ENCODE measurements around the gene MYL11.

Gene MYL11

GRCh38 chr16:30354423-30355143 lies 20.0 kb upstream of the MYL11 start:
- DNase-seq = no peak

- DNase-seq = peak; percentile 90
These were observed 19.3 kb upstream of the MYL11 start, which contains the start of gene CD2BP2 for GRCh38 chr16:30355144-30355953. Gene CD2BP2 (minus strand): TSS chr16:30355308. CDS start chr16:30354681, 627 bp downstream.

- no peak for DNase-seq
These were observed 18.7 kb upstream of the MYL11 start for GRCh38 chr16:30355954-30356308.

DNA sequence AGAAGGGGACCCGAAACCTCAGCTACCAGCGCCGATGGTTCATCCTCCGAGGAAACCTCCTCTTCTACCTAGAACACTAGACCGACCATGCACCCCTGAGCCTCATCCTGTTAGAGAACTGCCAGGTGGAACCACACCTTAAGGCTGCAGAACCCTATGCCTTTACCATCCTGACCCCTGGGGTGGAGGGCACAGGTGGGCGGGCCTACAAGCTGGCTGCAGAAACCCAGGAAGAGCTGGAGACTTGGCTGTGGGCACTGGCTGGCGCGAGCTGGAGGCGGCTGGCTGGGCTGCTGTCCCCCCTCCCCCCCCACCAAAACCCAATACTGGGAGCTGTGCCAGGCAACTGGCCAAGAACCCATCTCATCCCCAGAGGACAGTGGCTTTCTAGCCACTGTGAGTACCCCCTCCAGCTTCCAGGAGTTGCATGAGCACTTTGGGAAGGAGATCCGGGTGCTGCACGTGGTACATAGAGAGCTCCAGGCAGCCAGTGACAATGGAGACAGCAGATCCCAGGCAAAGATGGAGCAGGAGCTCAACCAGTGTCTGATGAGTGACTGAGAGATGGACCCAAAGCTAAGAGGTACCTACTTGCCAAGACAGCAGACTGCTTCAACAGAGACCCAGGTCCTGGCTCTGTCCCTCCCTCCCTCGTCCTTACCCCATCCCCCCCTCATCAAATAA lies 18.1 kb upstream of the MYL11 start:
- no peak for DNase-seq

DNA sequence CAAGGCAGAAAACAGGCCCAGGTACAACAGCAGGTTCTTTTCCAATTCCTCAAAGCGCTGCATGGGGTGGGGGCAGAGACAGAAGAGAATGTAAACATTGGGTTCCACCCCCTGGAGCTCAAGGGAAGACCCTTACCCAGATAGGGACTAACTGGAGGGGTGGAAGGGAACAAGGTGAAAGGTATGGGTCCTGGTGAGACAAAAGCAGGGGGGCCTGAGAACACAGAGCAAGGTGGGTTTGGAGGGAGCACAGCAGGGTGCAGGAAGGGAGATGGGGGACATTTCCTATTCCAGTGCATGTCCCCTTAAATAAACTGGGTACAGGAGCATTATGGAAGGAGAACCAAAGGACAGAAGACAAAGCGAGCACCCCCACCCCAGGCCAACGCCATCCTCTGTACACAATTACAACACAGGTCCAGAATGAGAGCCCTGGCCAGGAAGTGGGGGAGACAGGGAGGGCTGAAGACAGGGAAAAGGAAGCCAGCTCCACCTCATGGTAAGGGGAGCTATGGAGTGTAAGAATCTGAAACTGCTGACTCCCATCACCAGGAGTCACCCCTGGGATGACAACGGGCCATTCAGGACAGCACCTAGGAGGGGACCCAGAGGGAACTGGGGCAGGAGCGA lies 17.4 kb upstream of the MYL11 start:
- DNase-seq = no peak

DNA sequence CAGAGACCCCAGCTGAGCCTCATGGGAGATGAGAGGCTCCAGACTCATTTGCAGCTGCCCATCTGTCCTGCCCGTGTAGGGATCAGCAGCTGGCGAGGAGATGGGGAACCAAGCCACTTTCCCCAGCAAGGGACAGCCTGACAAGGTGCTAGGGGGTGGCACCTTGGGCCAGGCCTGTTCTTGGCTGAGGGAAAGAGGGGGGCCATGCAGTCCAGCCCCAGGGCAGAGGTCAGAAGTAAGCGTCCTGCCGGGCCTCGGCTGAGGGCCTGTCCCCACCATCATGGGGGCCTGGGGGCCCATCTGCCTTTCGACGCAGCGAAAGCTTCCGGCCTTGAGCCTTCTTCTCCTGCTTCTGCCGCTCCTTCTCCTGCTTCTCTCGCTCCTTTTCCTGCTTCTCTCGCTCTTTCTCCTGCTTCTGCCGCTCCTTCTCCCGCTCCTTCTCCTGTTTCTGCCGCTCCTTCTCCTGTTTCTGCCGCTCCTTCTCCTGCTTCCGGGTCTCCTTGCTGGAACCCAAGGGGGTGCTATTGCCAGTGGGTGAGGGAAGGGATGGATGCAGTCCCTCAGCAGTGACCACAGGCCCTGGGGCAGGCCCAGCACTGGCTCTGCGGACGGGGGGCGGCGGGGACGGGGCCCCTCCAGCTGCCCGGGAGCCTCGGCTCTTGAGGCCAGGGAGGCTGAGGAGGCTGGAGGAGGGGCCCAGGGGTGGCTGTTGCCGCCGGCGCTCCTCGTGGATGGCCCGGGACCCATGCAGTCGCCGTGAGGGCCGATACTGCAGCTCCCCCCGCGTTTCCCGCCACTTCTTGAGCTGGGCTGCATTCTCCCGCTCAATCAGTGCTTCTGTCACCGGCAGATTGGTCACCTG lies 16.7 kb upstream of the MYL11 start:
- DNase-seq = no peak

DNA sequence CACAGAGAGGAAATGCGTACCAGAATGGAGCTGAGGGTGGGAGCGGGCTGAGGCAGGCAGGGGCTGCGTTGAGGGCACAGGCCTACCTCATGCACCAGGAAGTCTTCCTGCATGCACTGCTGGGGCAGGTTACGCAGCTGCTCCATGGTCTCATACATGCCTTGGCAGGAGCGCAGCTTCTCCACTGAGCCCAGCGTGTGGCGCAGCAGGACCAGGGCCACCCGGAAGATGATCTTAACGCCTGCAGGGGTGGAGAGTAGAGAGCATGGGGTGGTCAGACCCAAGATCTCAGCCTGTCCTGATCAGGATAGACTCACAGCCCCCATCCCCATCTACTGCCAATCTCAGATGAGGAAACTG lies 16.0 kb upstream of the MYL11 start:
- no peak for DNase-seq

- no peak for DNase-seq
These were observed 15.4 kb upstream of the MYL11 start for GRCh38 chr16:30358990-30359870.

DNA sequence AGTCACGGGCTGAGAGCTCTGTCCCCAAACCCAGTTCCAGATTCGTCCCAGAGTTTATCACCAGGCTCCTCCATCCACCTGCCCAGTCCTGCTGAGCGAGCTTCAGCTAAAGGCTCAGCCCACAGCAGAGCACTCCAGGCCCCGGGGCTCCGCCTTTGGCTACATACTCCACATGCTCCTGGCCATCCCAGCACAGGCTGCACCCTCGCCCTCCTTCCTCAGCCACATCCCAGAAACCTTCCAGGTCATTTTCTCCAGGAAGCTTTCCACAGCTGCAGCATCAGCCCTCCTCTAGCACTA lies 14.8 kb upstream of the MYL11 start:
- no peak for DNase-seq

GRCh38 chr16:30361180-30361579 lies 13.4 kb upstream of the MYL11 start:
- no peak for DNase-seq

DNA sequence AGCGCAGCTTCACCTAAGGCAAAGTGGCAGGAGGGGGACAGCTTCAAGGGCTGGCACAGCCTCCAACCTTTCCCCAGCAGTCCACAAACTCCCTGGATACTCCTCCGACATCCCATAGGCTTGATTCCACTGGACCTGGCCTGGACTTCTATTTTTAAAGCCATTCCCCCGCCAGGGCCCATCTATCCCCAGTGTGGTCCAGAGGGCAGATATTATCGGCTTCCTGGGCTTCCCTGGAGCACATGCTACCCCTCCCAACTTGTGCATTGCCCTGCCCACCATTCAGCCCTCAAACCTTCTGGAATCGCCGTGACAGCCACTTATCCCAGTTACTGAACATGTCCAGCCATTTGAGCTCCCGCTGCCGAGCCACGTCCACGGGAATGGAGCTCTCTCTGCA lies 9.4 kb upstream of the MYL11 start:
- DNase-seq = no peak

- DNase-seq = no peak
These were observed 8.1 kb upstream of the MYL11 start for GRCh38 chr16:30366511-30366910.

DNA sequence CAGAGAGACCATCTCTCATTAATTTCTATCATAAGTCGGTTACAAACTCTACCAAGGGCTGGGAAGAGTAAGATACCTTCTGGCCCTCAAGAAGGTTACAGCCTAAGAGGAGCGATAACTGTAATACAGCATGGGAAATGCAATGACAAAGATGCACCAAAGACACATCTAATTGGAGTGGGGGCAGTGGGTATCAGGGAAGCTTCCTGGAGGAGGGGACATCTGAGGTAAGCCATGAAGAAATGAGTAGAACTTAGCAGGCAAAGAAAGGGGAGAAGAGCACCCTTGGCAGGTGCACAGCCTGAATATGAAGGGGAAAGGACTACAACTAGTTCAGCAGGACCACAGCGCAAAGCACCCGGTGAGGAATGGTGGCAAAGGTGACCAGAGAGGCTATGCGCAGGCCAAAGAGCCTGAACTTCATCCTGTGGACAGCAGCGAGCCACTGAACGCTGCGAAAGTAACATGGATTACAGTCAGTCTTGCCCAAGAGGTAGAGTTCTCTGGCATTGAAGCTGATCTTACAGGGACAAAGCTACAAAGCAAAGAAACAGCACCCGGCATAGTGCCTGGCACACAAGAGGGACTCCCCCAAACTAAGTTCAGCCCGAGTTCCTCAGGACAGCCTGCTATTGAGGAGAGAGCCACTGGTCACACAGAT lies 7.1 kb upstream of the MYL11 start:
- no peak for DNase-seq

DNA sequence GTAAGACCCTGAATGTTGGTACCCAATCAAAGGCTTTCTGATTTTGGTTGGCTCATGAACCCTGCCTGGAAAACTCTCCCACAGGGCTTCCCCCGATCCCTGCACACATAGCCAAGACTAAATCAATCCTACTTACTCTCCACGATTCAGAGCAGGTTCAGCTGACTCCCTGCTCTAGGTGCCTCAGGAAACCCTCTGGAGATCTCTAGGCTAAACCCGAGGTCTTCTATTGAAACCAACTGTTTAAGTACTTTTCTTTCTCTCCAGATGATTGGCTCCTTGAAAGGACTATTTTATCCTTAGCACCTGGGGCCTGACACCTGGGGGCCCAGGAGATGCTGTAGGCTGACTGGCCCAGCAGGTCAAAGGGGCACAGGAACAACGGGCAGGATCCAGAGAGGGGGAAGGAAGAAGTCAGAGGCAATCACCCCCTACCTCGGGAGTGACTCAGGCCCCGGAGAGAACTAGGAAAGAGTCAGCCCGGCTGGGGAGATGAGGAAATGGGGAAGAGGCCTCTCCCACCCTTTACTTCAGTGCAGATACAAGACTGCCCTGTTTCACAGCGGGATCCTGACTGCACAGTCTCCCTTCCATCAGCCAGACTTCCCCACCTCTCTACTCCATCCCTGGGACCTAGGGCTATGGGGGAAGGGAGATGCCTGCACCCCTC lies 6.3 kb upstream of the MYL11 start:
- DNase-seq = no peak

DNA sequence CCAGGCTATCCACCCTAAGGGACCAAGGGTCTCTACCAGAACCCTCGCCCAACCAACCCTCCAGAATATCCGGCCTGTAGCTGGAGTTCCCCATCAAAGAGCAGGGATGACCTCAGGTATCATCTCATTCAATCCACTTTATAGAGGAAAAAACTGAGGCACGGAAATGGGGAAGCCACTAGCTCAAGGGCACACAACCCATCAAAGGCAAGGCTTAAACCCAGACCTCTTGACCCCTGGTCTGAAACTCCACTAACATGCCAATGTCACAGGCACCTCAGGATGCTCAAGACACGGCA lies 5.9 kb upstream of the MYL11 start:
- no peak for DNase-seq

DNA sequence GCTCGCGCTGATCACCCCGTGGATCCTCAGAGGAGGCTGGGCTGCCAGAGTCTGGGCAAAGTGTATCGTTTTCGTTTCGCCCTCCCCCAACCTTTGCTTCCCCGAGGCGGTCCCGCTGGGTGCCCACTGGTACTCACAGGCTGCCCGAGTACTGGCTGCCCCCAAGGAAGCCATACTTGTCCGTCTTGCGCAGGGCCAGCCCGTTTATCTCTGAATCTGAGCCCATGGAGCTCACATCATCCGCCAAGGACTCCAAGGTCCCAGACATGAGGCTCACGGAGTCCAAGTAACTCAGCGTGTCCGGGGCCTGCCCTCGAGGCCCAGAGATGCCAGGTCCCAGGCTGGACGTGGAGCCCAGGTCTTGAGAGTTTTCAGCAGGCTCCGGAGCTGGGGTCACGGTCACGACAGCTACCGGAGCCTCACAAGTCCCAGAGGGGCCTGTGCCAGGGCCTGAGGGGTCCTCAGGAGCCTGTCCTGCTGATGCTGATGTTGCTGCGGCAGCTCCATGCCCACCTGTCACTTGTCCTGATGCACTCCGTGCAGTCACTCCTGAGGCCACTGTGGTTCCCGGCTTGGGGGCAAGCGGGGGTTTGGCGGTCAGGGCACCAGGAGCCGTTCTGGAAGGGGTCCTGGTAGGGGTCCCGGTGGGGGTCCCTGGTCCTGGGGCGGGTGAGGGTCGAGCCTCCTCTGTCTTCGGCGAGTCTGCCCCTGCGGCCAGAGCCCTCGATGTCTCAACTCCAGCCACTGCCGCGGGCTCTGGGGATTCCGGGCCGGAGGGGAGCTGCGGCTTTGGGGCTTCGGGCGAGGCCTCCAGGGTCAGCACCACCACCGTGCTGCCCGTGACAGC lies 5.3 kb upstream of the MYL11 start:
- no peak for DNase-seq

- no peak for DNase-seq
These were observed 4.6 kb upstream of the MYL11 start for GRCh38 chr16:30369938-30370455.

DNA sequence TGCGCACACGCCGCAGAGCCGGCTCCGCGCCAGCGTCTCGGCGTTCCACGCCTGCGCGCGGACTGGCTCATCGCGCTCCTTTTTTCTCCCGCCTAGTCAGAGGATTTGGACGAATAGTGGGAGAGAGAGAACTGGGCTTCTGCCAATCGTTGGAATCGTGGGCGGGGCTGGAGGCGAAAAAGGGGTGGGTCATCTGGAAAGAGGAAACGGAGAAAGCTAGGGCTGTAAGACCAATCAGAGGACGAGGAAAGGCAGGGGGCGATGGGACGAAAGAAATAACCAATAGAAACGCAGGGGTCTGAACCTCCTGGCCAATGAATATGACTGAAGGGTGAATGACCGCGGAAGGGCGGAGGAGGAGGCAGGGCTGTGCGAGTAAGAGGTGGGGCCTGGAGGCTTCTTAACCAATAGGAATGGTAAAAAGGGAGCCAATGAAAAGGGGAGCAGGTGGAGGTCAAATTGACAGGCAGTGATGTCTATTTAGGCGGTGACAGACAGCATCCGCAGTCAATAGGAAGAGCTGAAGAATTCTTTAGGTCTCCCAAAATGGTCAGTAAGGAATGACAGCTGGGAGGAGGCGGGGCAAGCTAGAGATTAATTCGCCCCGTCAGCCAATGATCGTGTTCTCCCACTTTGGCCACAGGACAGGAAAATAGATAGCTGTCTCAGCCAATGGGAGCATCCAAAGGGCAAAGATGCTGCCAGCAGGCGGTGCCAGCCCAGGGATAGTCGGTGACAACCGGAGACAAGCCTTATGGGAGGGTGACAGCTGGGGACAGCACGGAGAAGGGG lies 4.0 kb upstream of the MYL11 start, which contains the start of gene TBC1D10B:
Gene TBC1D10B, minus strand, starts transcription at position 39 of the 792 bp plus-strand sequence. CDS start 311 bp downstream, outside the sequence.
- DNase-seq = peak; percentile 100
